Measurements from ENCODE around the gene BCL2.

Gene BCL2

GRCh38 chr18:63247506-63247905 lies 72.1 kb downstream of the BCL2 start:
- no peaks in the 10 kb centered on the region for H3K9me3 ChIP-seq
- no peaks in the 10 kb centered on the region for H3K27me3 ChIP-seq
- H3K4me1 ChIP-seq (ENCODE audit: control insufficient read depth in 1 of 2, insufficient read depth in 1 of 2, low read depth in 1 of 2, low read length in 1 of 2): peaks cover 49 to 52% of the 10 kb centered on the region in 2 experiments
- no peak for TF ChIP-seq CTCF (IDR thresholded peaks at IDR 0.05)
- H3K4me3 ChIP-seq (ENCODE audit: low read depth in 1 of 2, low read length in 1 of 2): no peak overlapping the region
- no peaks in the 10 kb centered on the region for H3K36me3 ChIP-seq
- H3K27ac ChIP-seq: no peak overlapping the region

GRCh38 chr18:63245600-63245999 lies 74.0 kb downstream of the BCL2 start:
- H3K4me3 ChIP-seq (ENCODE audit: low read depth in 1 of 2, low read length in 1 of 2): no peak overlapping the region
- H3K27ac ChIP-seq: no peak overlapping the region
- H3K27me3 ChIP-seq: no peaks in the 10 kb centered on the region
- peaks cover 39 to 41% of the 10 kb centered on the region in 2 experiments for H3K4me1 ChIP-seq (ENCODE audit: control insufficient read depth in 1 of 2, insufficient read depth in 1 of 2, low read depth in 1 of 2, low read length in 1 of 2)
- TF ChIP-seq CTCF (IDR thresholded peaks at IDR 0.05): no peak
- no peaks in the 10 kb centered on the region for H3K36me3 ChIP-seq
- H3K9me3 ChIP-seq: no peaks in the 10 kb centered on the region

- no peaks in the 10 kb centered on the region for H3K9me3 ChIP-seq
- H3K4me3 ChIP-seq (ENCODE audit: low read depth in 1 of 2, low read length in 1 of 2): no peak overlapping the region
- H3K27ac ChIP-seq: no peak overlapping the region
- no peak for TF ChIP-seq CTCF (IDR thresholded peaks at IDR 0.05)
- H3K27me3 ChIP-seq: no peaks in the 10 kb centered on the region
- H3K4me1 ChIP-seq (ENCODE audit: control insufficient read depth in 1 of 2, insufficient read depth in 1 of 2, low read depth in 1 of 2, low read length in 1 of 2): peaks cover 29 to 31% of the 10 kb centered on the region in 2 experiments
- no peaks in the 10 kb centered on the region for H3K36me3 ChIP-seq
These were observed 75.0 kb downstream of the BCL2 start for GRCh38 chr18:63244607-63245006.

- Histone ChIP-seq H3K4me1 (ENCODE audit: control insufficient read depth in 1 of 2, insufficient read depth in 1 of 2, low read depth in 1 of 2, low read length in 1 of 2) (peaks cover 29% of the 10 kb centered on the region in 2 experiments), H3K4me3 (ENCODE audit: low read depth in 1 of 2, low read length in 1 of 2) (no peak overlapping the region), H3K9me3 (no peaks in the 10 kb centered on the region), H3K27ac (no peak overlapping the region), H3K36me3 (no peaks in the 10 kb centered on the region), H3K27me3 (no peaks in the 10 kb centered on the region)
- TF ChIP-seq CTCF (IDR thresholded peaks at IDR 0.05): no peak
These were observed 77.8 kb downstream of the BCL2 start for GRCh38 chr18:63241760-63242159.

- peaks cover 30 to 33% of the 10 kb centered on the region in 2 experiments for H3K4me1 ChIP-seq (ENCODE audit: control insufficient read depth in 1 of 2, insufficient read depth in 1 of 2, low read depth in 1 of 2, low read length in 1 of 2)
- H3K9me3 ChIP-seq: no peaks in the 10 kb centered on the region
- no peaks in the 10 kb centered on the region for H3K27me3 ChIP-seq
- H3K27ac ChIP-seq: no peak overlapping the region
- H3K36me3 ChIP-seq: no peaks in the 10 kb centered on the region
- TF ChIP-seq CTCF (IDR thresholded peaks at IDR 0.05): no peak
- no peak overlapping the region for H3K4me3 ChIP-seq (ENCODE audit: low read depth in 1 of 2, low read length in 1 of 2)
These were observed 78.3 kb downstream of the BCL2 start for GRCh38 chr18:63241317-63241712.

All from neutrophil (primary cell).